Measurements from ENCODE around the gene DMTF1. TPM values are rescaled to one million over a fixed set of nuclear protein-coding genes. Genes with fewer than 3 reads are reported as not detected.
"Not testable (repeated sequence)": the region's sequence is repeated elsewhere in the genome, so short reads cannot be mapped to it uniquely, and the experiment has no call there.

The DMTF1 gene, protein sequence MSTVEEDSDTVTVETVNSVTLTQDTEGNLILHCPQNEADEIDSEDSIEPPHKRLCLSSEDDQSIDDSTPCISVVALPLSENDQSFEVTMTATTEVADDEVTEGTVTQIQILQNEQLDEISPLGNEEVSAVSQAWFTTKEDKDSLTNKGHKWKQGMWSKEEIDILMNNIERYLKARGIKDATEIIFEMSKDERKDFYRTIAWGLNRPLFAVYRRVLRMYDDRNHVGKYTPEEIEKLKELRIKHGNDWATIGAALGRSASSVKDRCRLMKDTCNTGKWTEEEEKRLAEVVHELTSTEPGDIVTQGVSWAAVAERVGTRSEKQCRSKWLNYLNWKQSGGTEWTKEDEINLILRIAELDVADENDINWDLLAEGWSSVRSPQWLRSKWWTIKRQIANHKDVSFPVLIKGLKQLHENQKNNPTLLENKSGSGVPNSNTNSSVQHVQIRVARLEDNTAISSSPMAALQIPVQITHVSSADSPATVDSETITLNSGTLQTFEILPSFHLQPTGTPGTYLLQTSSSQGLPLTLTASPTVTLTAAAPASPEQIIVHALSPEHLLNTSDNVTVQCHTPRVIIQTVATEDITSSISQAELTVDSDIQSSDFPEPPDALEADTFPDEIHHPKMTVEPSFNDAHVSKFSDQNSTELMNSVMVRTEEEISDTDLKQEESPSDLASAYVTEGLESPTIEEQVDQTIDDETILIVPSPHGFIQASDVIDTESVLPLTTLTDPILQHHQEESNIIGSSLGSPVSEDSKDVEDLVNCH
- 142 TPM for total RNA-seq

DNA sequence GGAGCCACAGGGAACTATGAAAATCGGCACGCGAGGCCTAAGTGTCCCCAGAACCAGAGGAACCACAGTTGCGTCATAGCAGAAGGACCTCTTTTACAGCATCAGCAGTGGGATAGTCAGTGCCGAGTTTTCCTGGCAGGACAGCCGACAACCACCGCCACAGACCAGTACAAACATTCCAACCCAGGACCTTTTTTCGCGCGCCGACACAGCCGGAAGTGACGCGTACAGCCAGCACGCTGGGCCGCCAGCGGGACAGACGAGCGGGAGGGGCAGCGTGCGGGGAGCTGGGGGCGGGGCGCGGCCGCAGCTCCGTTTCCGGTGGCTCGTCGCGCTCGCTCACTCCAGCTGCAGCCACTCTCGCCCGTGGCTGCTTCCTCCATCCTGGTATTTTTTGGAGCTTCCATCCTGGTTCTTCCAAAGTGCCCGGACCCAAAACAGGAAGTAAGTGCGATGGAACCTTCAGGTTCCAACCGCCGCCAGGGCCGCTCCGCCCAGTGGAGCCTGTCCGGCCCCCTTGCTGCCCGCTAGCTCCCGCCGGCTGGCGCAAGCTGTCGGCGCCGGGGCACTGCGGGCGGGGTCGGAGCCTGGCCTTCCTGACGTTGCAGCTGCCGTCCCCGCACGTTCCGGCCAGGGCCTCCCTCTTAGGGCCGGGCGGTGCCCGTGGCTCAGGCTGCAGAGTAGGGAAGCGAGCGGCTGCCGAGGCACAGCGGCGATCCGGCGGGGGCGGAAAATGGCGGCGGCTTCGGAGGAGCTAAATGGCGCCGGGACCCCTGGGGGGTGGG lies at the start of gene DMTF1:
DMTF1 (plus strand) TSS at position 342 of the 785 bp plus-strand sequence. CDS start 12,489 bp downstream, outside the sequence.
- DNase-seq: peak; percentile 98

DNA sequence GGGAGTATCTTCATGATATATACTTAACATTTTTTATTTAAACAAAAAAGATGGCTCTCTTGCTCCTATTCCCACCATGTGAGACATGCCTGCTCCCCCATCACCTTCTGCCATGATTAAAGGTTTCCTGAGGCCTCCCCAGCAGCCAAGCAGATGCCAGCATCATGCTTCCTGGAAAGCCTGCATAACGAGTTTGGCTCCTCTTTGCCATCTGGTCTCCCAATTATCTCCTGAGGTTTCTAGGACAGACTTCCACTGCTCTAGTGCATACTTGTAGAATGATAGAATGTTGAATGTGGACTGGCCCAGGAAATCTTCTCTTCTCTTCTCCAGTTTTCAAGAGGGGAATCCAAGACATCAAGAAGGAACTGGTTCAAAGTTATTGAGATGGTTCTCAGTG lies 46.9 kb upstream of the DMTF1 start:
- DNase-seq: no peak

DNA sequence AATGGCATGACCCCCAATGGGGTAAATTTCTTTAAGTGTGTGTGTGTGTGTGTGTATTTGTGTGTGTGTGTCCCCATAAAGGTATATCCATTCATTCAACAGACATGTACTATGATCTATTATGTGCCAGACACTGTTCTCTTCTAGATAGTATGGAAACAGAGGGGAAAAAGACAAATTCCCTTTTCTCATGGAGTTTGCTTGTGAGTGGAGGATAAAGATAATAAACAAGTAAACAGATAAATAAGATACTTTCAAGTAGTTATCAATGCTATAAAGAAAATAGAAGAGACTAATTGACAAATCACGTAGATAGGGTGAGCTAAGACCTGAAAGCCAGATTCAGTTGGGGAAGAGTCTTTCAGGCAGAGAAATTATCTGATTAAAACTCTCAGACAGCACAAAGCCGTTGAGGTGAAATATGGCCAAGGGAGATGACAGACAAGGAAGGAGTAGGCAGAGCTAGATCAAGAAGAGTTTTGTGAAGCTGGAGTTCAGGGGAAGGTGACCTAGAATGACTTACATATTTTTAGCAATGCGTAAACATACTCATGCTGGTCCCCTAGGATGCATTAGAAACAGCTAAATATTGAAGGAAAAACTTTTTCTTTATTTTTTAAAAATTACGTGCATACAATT lies 45.2 kb upstream of the DMTF1 start:
- no peak for DNase-seq

DNA sequence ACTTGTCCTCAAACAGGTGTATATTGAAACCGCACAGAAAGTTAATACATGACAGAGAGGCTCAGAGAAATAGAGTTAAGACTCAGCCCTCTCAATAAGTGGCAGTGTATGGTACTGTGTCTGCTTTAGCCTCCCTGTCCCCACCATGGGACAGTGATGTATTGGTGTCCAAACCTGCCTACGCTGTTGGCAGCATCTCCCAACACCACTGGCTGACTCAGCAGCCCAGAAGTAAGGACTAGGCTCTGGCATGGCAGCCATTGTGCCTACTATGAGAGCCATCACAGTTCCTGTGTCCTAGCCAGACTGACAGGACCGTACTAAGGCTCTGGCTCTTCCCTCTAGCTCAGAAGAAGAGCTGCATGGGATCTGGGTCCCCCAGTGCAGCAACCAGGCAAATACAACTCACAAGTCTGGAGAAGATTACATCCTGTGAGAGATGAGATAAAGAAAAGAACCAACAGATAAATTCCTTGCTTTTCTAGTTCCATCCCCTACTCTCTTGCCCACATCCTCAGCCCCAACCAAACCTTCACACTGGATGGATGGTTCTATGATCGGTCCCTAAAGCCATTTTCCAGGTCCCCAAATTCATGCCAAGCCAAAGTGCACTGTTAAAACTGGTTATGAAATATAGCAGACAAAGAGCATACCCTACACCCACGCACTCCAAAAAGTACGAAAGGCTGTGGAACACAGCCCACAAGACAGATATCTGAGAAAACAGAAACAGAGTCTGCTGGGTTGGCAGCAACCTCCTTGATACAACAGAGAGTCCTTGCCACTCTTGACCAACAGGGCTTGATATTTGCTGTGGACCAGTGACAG lies 44.1 kb upstream of the DMTF1 start:
- DNase-seq: no peak

DNA sequence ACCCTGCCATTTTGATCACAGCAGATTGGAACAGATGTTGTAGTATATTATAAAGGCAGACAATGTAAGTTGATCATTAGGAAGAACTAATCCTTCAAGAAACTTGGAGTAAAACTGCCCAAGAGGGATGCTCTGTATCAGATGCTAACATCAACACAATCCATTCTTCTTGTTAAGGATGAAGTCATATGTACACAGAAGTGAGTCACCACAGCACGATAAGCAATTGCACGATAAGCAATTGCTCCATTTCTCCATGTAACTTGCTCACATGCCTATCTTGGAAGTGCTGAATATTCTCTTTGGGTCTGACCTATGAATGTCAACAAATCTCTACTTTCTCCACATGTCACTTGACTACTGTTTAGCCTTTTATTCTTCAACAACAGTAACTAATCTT lies 41.5 kb upstream of the DMTF1 start:
- no peak for DNase-seq

DNA sequence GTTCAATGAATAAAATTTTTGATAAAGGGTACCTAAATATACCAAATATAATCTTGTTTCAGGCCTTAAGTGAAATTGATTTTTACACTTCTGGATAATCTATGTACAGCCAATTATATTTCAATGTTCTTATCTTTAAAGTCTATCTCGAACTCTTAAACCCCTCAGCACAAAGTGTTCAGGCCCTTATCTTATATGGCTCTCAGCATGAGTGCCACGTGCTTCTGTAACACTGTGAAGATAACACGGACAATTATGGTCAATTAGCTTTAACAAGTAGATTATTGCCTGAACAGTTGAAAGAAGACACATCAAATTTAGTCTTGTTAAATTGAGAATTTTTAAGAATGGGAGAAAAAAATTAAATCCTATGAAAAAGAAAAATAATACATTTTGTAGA lies 40.4 kb upstream of the DMTF1 start:
- DNase-seq: no peak

DNA sequence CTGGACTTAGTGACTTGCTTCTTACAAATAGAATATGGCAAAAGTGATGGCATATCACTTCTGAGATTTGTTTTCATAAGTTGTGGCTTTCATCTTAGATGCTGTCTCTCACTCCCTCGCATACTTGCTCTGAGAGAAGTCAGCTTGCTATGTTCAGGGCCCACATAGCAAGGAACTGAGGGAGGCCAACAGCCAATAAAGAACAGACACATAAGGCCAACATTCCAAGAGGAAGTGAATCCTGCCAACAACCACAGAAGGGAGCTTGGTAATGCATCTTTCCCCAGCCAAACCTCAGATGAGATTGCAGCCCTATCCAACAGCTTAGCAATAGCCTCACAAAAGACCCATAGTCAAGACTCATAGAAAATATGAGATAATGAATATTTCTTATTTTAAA lies 39.2 kb upstream of the DMTF1 start:
- DNase-seq: no peak

DNA sequence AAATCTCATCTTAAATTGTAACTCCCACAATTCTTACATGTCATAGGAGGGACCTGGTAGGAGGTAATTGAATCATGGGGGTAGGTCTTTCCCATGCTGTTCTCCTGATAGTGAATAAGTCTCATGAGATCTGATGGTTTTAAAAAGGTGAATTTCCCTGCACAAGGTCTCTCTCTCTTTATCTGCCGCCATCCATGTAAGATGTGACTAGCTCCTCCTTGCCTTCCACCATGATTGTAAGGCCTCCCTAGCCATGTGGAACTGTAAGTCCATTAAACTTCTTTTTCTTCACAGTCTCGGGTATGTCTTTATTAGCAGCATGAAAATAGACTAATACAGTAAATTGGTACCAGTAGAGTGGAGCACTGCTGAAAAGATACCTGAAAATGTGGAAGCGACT lies 38.3 kb upstream of the DMTF1 start:
- DNase-seq: not testable (repeated sequence)

DNA sequence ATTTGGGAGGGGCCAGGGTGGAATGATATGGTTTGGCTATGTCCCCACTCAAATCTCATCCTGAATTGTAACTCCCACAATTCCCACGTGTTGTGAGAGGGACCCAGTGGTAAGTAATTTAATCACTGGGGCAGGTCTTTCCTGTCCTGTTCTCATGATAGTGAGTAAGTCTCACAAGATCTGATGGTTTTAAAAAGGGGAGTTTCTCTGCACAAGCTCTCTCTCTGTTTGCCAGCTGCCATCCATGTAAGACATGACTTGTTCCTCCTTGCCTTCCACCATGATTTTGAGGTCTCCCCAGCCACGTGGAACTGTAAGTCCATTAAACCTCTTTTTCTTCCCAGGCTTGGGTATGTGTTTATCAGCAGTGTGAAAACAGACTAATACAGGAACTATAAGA lies 36.5 kb upstream of the DMTF1 start:
- not testable (repeated sequence) for DNase-seq

DNA sequence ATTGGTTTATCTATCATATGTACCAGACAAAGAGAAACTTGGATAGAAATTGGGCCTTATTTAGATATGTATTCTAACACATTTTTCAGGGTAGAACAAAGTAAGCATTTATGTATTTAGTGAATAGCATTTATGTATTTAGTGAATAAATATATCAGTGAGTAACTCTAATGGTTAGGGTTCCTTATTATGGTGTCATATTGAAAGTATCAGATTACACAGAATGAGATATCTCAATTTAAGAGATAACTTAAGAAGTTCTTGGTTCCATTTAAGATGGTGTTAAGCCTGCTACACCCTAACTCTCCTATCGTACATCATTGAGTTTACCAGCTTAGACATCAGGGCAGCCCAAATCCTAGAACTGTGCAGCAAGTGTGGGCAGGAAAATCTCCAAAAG lies 35.9 kb upstream of the DMTF1 start:
- DNase-seq: no peak

DNA sequence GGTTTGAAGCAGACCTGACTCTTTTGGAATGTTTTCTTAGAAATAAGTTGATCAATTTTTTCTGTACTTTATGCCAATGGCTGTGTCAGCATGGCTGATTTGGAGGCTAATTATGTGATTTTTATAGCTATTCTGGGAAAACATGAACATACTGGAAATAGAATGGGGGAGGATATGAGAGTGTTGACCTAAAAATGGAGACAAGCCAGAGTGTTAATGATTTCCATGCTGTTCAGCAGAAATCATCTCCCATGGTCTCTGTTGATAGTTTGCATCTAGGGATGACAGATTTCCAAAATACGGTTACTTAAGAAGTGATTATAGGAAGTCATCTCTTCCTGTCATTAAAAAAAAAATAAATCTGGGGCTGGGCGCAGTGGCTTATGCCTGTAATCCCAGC lies 32.7 kb upstream of the DMTF1 start:
- DNase-seq: no peak

DNA sequence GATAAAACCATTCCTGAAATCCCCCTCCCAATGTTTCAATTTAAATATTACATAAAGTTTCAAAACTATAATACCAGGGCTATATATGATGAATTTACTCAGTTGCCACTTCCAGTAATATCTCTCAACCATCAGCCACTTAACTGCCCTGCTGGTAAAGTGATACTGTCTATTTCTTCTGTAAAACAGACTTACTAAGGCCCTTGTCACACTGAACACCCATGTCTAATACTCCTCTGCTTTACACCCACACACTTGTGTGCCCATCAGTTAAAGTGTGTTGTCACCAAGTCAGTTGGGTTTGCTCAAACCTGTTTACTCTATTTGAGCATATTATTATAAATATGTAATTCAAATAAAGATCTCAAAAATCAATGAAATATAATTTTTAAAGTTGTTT lies 29.1 kb upstream of the DMTF1 start:
- DNase-seq: no peak

DNA sequence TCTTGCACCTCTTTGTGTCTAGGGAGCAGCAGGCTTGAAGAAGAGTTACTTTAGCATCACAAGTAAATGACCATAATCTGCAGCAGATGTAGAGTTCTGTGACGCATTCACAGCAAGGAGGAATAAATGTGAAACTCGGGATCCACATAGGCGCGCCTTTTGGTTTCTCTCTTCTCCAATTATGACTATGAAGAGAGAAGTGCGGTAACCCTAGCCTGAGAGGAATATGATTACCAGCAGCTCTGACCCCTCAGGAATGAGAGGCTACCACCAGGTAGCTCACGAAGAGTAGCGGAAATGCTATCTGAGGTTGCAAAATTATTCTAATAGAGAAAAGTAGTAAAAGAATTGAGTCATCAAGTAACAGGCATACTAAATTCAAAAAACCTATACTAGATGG lies 25.2 kb upstream of the DMTF1 start:
- DNase-seq: no peak

DNA sequence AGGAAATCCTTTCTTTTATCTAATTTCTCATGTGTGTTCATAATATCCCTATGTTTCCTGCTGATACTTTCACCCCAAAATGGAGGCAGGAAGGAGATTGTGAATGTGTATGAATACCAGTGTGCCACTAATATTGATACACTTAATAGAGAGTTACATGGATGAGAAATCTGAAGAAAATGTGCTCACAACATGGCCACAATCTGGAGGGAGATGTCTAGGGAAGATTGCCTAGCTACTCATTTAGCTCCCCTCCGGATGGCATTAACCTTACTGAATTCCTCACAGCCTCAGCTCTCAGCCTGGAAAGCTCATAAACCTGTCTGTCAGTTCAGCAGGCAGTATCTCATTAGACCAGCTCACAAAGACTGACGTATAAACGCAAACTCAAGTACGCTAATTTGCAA lies 23.4 kb upstream of the DMTF1 start:
- no peak for DNase-seq

DNA sequence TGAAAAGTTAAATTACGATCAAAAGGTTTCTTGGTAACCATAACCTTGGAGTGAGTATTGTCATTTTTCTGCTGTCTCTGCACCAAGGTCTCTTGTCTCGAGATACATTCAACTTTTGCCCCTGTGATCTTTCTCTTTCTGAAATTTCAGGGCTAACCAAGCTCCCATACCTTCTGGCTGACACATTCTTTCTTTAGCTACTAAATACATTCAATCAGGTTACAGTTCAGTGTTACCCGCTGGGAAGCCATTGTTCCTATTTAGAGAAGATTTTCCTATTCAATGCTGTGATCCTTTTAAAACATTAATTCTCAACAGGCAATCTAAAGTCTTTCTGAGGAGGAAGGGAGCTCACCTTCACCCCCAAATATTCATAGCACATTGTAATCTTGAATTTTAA lies 22.9 kb upstream of the DMTF1 start:
- no peak for DNase-seq

DNA sequence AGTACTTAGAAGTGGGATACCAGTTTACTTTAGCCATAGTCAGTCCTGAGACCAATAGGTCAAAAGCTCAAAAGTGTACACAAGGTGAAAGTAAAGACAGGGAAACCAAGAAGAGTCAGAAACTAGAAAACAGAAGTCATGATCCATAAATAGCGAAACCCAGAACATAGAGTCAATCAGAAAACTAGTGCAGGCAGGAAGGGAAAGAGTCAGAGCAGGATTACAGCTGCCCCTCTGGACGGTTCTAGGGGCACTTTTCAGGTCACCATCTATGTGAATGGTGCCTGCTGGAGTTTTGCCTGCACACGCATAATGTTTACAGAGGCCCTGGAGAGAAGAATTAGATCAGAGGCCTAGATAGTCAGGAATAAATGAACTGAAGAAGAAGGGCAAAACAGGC lies 22.4 kb upstream of the DMTF1 start:
- no peak for DNase-seq

DNA sequence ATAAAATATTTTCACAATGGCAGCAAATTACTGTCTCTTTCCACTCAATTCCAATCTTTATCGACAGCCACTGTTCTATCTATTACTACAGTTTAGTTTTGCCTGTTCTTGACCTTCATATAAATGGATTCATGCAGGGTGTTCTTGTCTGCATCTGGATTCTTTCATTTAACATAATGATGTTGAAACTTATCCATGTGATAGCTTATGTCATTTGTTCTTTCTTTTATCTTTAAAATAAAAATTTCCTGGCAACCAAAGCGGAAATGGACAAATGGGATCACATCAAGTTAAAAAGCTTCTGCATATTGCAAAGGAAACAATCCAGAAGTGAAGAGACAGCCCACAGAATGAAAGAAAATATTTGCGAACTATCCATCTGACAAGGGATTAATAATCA lies 20.5 kb upstream of the DMTF1 start:
- no peak for DNase-seq

DNA sequence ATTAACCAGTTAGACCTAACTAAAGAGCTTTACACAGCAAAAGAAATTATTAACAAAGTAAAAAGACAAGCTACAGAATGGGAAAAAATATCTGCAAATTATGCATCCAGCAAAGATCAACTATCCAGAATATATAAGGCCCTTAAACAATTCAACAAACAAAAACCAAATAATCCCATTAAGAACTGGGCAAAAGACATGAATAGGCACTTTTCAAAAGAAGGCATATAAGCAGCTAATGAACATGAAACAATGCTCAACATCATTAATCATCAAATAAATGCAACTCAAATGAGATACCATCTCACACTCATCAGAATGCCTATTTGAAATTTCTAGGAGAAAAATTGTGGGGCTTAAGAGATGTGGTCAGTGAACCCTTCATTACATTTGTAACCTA lies 15.0 kb upstream of the DMTF1 start:
- no peak for DNase-seq

DNA sequence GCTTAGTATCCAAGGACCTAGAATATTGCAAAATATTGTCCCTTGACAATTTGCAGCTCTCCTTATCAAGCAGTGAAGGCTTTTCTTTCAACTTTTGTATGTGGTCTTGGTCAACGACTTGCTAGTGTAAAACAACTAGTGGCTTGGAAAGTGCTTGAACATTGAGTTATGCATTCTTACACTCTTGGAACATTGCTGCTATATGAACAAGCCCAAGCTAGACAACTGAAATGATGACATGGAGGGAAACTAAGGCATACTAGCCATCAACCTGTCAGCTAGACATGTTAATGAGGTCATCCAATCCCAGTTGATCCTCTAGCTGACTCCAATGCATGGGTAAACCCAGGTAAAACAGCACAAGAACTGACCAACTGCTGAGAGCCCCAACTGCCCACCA lies 12.7 kb upstream of the DMTF1 start:
- DNase-seq: no peak

DNA sequence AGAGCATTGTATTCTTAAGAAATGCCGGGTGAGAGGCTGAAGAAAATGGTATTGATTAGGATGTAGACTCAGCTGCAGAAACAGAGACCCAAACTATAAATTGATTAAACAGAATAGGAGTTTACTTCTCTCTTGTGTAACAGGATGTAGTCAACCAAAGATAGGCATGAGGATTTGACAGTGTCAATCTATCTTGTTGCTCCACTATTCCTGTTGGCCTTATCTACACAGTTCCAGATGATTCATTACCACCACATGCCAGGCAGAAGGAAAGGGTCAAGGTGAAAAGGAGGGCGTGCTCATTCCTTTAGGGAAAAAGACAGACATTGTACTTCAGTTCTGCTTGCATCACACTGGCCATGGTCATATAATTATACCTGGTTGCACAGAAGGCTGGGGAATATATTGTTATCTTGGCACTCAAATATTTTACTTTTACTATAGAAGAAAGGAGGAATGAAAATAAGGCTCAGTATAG lies 11.9 kb upstream of the DMTF1 start:
- DNase-seq: no peak

DNA sequence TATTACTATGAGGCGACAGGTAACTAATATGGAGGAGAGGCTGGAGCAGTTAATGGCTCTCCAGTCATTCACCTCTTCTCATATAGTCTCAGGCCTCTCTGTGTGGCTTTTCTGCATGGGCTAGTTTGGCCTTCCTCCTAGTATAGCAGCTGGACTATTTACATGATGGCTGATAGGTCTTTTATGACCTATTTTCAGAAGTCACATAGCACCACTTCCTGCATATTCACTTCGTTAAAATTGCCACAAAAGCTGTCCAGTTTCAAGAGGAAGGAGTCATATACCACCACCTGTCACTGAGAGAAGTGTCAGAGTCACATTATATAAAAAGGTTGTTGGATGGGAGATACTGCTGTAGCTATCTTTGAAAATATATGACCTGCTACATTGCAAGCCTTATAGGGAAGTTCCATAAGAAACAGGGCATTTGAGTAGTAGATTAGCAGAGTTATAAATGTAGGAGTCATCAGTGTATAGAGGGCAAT lies 8.0 kb upstream of the DMTF1 start:
- DNase-seq: no peak

Data from tongue (tissue), 2 donors.